AG09309 (cell line): Measurements from ENCODE around the gene PIWIL4.

Experiments
- DNase-seq: peaks from one replicate; pipeline ENCODE4 v3.0.0-alpha.2; 2010; ENCODE audit warnings: low read depth
- H3K4me3 ChIP-seq: 2 replicates; pipeline ENCODE4 v1.5.1; 2011; ENCODE audit warnings: mild to moderate bottlenecking, low read depth, low read length, moderate library complexity; ENCODE audit not compliant: control insufficient read depth
- TF ChIP-seq, protein P1 (sequence below): IDR thresholded peaks from 2 replicates; pipeline ENCODE4 v1.5.1; 2011; ENCODE audit warnings: mild to moderate bottlenecking, low read depth, low read length, inconsistent platforms; ENCODE audit not compliant: insufficient read depth, control insufficient read depth; ENCODE audit errors: missing control alignments

Gene PIWIL4

DNA sequence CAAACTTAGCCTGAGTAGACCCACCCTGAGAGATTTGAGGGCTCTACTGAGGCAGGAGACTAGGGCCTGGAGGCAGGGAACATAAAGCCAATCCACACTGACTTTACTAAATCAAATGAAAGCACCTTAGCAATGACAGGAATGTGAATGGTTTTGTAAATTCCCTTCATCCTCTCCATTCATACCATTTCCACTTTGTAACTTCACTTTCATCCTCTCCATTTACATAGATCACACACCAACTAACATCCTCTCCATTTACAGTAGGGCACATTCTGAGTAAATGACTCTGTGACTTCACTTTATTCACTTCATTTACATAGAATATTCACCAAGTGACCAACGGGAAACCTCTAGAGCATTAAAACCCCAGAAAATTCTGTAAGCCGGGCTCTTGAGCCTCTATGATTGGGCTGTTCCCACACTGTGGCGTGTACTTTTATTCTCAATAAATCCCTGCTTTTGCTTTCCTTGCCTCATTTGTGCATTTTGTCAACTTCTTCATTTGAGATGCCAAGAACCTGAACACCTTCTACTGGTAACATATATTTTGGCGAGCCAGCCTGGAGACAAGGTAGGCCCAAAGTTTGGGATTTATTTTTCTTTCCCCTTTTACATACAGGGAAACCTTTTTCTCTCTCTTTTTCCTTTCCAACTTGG is 82.9 kb downstream of the PIWIL4 start:
- DNase-seq: no peak
- H3K4me3 ChIP-seq: no peak overlapping the region
- TF ChIP-seq, protein P1, sequence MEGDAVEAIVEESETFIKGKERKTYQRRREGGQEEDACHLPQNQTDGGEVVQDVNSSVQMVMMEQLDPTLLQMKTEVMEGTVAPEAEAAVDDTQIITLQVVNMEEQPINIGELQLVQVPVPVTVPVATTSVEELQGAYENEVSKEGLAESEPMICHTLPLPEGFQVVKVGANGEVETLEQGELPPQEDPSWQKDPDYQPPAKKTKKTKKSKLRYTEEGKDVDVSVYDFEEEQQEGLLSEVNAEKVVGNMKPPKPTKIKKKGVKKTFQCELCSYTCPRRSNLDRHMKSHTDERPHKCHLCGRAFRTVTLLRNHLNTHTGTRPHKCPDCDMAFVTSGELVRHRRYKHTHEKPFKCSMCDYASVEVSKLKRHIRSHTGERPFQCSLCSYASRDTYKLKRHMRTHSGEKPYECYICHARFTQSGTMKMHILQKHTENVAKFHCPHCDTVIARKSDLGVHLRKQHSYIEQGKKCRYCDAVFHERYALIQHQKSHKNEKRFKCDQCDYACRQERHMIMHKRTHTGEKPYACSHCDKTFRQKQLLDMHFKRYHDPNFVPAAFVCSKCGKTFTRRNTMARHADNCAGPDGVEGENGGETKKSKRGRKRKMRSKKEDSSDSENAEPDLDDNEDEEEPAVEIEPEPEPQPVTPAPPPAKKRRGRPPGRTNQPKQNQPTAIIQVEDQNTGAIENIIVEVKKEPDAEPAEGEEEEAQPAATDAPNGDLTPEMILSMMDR: no peak

DNA sequence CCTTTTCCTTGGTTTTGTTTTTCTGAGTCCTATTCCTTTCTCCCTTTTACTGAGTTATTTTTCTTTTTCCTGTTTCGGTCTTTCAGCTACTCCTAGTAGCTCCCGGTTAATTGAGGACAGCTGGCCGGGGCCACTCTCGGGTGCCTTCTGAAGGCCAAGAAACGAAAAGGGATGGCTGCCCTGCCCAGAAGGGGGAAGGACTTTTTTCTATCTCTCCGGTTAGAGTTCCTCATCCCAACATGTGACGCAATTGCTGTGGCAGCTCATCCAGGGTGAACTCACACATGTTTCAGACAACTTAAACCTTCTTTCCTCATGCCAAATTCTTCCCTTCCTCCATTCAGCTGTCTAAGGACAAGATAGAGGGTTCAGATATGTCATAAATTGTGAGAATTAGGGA is 83.6 kb downstream of the PIWIL4 start:
- TF ChIP-seq, protein P1: no peak
- peak; percentile 83 for DNase-seq
- no peak overlapping the region for H3K4me3 ChIP-seq

DNA sequence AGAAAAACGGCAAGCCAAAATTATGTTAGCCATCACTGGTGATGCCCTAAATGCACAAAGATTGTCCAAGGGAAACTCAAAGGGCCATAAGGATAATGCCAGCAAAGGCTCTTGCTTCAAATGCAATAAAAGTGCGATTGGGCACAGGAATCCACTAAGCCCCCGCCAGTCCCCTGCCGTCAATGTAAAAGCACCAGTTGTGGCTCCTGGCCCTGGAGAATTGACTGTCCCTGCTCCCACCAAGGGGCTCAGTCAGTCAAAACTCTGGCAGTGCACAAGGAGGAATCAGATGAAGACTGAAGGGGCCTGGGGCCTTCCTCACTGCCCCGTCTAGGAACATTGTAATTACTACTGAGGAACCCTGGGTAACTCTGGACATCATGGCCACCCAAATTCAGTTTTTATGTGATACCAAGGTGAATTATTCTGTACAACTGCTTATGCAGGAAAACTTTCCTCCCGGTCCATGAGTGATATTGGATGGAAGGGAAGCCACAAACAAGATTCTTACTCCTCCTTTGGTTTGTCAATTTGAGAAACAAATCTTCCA is 85.6 kb downstream of the PIWIL4 start:
- TF ChIP-seq, protein P1: no peak
- DNase-seq: no peak
- H3K4me3 ChIP-seq: no peak overlapping the region

DNA sequence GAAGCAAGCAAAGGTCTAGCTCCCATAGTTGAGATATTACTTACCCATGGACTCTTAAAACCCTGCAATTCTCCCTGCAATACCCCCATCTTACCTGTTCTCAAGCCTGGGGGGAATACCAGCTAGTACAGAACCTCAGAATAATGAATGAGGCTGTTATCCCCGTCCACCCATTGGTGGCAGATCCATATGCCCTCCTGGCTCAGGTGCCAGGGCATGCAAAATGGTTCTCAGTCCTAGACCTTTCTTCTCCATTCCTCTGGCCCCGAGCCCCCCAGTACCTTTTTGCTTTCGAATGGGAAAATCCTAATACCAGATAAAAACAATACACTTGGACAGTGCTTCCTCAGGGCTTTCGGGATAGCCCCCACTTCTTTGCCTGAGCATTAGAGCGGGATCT is 86.4 kb downstream of the PIWIL4 start:
- no peak for DNase-seq
- H3K4me3 ChIP-seq: no peak overlapping the region
- TF ChIP-seq, protein P1: no peak

DNA sequence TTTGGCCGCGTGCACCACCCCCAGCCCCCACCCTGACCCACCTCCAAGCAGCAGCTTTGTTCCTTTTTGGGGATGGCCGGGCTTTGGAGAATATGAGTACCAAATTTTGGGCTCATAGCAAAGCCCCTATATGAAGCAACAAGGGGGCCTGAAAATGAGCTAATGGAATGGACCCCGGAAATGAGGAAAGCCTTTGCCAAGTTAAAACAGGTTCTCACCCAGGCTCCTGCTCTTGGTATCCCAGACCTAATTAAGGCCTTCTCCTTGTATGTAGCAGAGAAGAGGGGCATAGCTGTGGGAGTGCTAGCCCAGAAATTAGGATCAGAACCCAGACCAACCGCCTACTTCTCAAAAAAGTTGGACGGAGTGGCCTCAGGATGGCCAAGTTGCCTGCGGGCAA is 87.0 kb downstream of the PIWIL4 start:
- H3K4me3 ChIP-seq: no peak overlapping the region
- TF ChIP-seq, protein P1: no peak
- DNase-seq: no peak

DNA sequence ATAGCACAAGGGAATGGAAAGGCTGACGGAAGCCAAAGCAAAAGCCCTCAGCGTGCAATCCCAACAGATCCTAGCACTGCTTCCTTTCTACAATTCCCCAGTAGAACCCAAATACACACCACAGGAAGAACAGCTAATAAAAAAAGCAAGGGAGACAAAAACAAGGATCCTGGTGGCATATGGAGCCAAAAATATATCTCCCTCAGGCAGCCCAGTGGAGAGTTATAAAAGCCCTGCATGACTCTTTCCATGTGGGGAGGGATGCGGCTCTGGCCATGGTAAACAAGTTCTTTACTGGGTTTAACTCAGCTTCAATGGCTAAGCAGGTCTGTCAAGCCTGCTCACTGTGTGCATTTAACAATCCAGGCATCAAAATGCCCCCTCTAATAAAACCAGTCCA is 88.1 kb downstream of the PIWIL4 start:
- TF ChIP-seq, protein P1: no peak
- DNase-seq: no peak

More for the DNA sequence above, 88.1 kb downstream of the PIWIL4 start:
- no peak overlapping the region for H3K4me3 ChIP-seq
